Esophagus squamous epithelium (tissue), 5 donors: ENCODE measurements around the gene BTBD10. TPM values are rescaled to one million over a fixed set of nuclear protein-coding genes. Genes with fewer than 3 reads are reported as not detected.
"Not testable (repeated sequence)": the region's sequence is repeated elsewhere in the genome, so short reads cannot be mapped to it uniquely, and the experiment has no call there.

Source experiments
- DNase-seq: peaks from one replicate; lab custom pipeline; 2025; lab: John Stamatoyannopoulos, UW
- H3K27ac ChIP-seq, 4 donors: fragments of 200-600 bp; sonication (generic); one replicate each; pipeline ENCODE4 v1.5.1; 2016 to 2019; ENCODE audit warnings: mild to moderate bottlenecking in 1 of 4
- H3K27me3 ChIP-seq, 4 donors: fragments of 200-600 bp; sonication (generic); 1 replicate in 3 of 4; 2 replicates in 1 of 4; pipeline versions ENCODE4 v1.5.1 to v1.6.0; 2017 to 2021; ENCODE audit warnings: antibody characterized with exemption in 1 of 4
- H3K36me3 ChIP-seq, 3 donors: fragments of 200-600 bp; sonication (generic); one replicate each; pipeline ENCODE4 v1.5.1; 2016 to 2019
- H3K4me1 ChIP-seq, 3 donors: fragments of 200-600 bp; sonication (generic); one replicate each; pipeline ENCODE4 v1.5.1; 2017 to 2019
- H3K4me3 ChIP-seq, 4 donors: fragments of 200-600 bp; sonication (generic); 1 replicate in 3 of 4; 2 replicates in 1 of 4; pipeline ENCODE4 v1.5.1; 2016 to 2019; ENCODE audit warnings: mild to moderate bottlenecking in 2 of 4, moderate library complexity in 1 of 4
- H3K9me3 ChIP-seq, 3 donors: fragments of 200-600 bp; sonication (generic); one replicate each; pipeline ENCODE4 v1.5.1; 2016 to 2019
- CTCF ChIP-seq, 6 experiments: fragments of 450-650 bp in 4 of 6; fragments of 200-600 bp in 2 of 6; sonication (generic) in 2 of 6; IDR thresholded peaks; one replicate each; pipeline ENCODE4 v1.5.1; 2016 to 2019; ENCODE audit warnings: antibody characterized with exemption in 6 of 6, mild to moderate bottlenecking in 4 of 6, moderate library complexity in 4 of 6
- POLR2A ChIP-seq, 4 donors: fragments of 450-650 bp; IDR thresholded peaks; one replicate each; pipeline ENCODE4 v1.6.1; 2017; ENCODE audit warnings: antibody characterized with exemption in 4 of 4, mild to moderate bottlenecking in 4 of 4, moderate library complexity in 3 of 4
- WGBS, 2 donors: methylation state at CpG; one replicate each; pipeline ENCODE4 v1.1.5; 2018; 5-methylcytosine and 5-hydroxymethylcytosine counted together
- intact Hi-C: fragments of 100-400 bp; cut with DNase I; formaldehyde crosslinking; loops from one replicate; pipeline ENCODE4 v1.15.0; 2022
- total RNA-seq, 4 donors: library from RNA; depleted of rRNA; stranded (reverse); fragments of >200 nt; gene quantifications; one replicate each; pipeline ENCODE4 v1.1.0, GENCODE V29; 2016
- donor health status: DM: yes; HTN: yes; CAD: no.

The BTBD10 gene
- total RNA-seq, 4 donors from 2014 or later = 45.3 to 56.7 (median 54.0) TPM

- no peak overlapping the region for H3K4me3 ChIP-seq
- H3K9me3 ChIP-seq = no peaks in the 10 kb centered on the region
- DNase-seq = no peak
- no peak for TF ChIP-seq CTCF (IDR thresholded peaks at IDR 0.05)
- intact Hi-C loops = no loop called here
- H3K27ac ChIP-seq = no peak overlapping the region
- 93 to 95% methylated on average over 6 of the region's 6 CpGs for WGBS, 2 donors
- H3K4me1 ChIP-seq = peaks cover 0 to 7% (median 3%) of the 10 kb centered on the region in 3 donors
- peaks cover 0 to 29% (median 3%) of the 10 kb centered on the region in 3 donors for H3K36me3 ChIP-seq
- no peaks in the 10 kb centered on the region for H3K27me3 ChIP-seq
Measured at GRCh38 chr11:13421561-13421960, 41.5 kb downstream of the BTBD10 start.

- H3K4me3 ChIP-seq = no peak overlapping the region
- no peak overlapping the region for H3K27ac ChIP-seq
- DNase-seq = no peak
- H3K9me3 ChIP-seq = no peaks in the 10 kb centered on the region
- peaks cover 0 to 87% (median 5%) of the 10 kb centered on the region in 3 donors for H3K36me3 ChIP-seq
- WGBS, 2 donors = 64 to 92% methylated on average over 3 of the region's 3 CpGs
- intact Hi-C loops = no loop called here
- H3K27me3 ChIP-seq = no peaks in the 10 kb centered on the region
- no peaks in the 10 kb centered on the region for H3K4me1 ChIP-seq
- no peak for TF ChIP-seq CTCF (IDR thresholded peaks at IDR 0.05)
- TF ChIP-seq POLR2A (IDR thresholded peaks at IDR 0.05) = no peak
Measured at GRCh38 chr11:13415201-13415600, 47.8 kb downstream of the BTBD10 start.

- TF ChIP-seq CTCF (IDR thresholded peaks at IDR 0.05) = no peak
- TF ChIP-seq POLR2A (IDR thresholded peaks at IDR 0.05) = no peak
- DNase-seq = no peak
- H3K4me3 ChIP-seq = no peak overlapping the region
- 93 to 94% methylated on average over 4 of the region's 4 CpGs for WGBS, 2 donors
- no peaks in the 10 kb centered on the region for H3K27me3 ChIP-seq
- no peaks in the 10 kb centered on the region for H3K4me1 ChIP-seq
- no peak overlapping the region for H3K27ac ChIP-seq
- intact Hi-C loops = no loop called here
- H3K36me3 ChIP-seq = peaks cover 4 to 80% (median 6%) of the 10 kb centered on the region in 3 donors
- H3K9me3 ChIP-seq = no peaks in the 10 kb centered on the region
Measured at GRCh38 chr11:13405220-13405619, 57.8 kb downstream of the BTBD10 start.

GRCh38 chr11:13398335-13398734 lies 64.7 kb downstream of the BTBD10 start:
- H3K27me3 ChIP-seq, H3K27ac ChIP-seq, H3K4me1 ChIP-seq, DNase-seq, intact Hi-C loops, H3K4me3 ChIP-seq, H3K9me3 ChIP-seq: not testable (repeated sequence)
- H3K36me3 ChIP-seq = peaks cover 0 to 41% (median 6%) of the 10 kb centered on the region in 3 donors

- no peak overlapping the region for H3K4me3 ChIP-seq
- H3K27me3 ChIP-seq = no peaks in the 10 kb centered on the region
- no peak for DNase-seq
- H3K36me3 ChIP-seq = peaks cover 0 to 66% (median 12%) of the 10 kb centered on the region in 3 donors
- TF ChIP-seq CTCF (IDR thresholded peaks at IDR 0.05) (no peak), POLR2A (IDR thresholded peaks at IDR 0.05) (no peak)
- H3K4me1 ChIP-seq = no peaks in the 10 kb centered on the region
- H3K9me3 ChIP-seq = no peaks in the 10 kb centered on the region
- H3K27ac ChIP-seq = no peak overlapping the region
- intact Hi-C loops = no loop called here
- 96 to 100% methylated on average over 1 of the region's 1 CpG for WGBS, 2 donors
Measured at GRCh38 chr11:13391217-13391616, 71.8 kb downstream of the BTBD10 start.

- Histone ChIP-seq H3K4me1 (no peaks in the 10 kb centered on the region), H3K4me3 (no peak overlapping the region), H3K9me3 (no peaks in the 10 kb centered on the region), H3K27me3 (no peaks in the 10 kb centered on the region), H3K36me3 (peaks cover 0 to 86% (median 16%) of the 10 kb centered on the region in 3 donors), H3K27ac (no peak overlapping the region)
- intact Hi-C loops = no loop called here
- TF ChIP-seq POLR2A (IDR thresholded peaks at IDR 0.05) (no peak), CTCF (IDR thresholded peaks at IDR 0.05) (no peak)
- no peak for DNase-seq
- 86 to 89% methylated on average over 5 of the region's 5 CpGs for WGBS, 2 donors
Measured at GRCh38 chr11:13388741-13389140, 74.3 kb downstream of the BTBD10 start.
